Nephron progenitor cell (in vitro differentiated cells): Measurements from ENCODE around the gene TMEM131L.
"Not testable (repeated sequence)": the region's sequence is repeated elsewhere in the genome, so short reads cannot be mapped to it uniquely, and the experiment has no call there.

ENCODE experiments used
- DNase-seq: peaks from one replicate; pipeline ENCODE4 v3.0.0; 2021
- H3K27ac Mint-ChIP-seq: 2 replicates; pipeline ENCODE4 v1.8.0; 2021; ENCODE audit warnings: mild to moderate bottlenecking, moderate library complexity, mixed read lengths
- H3K27me3 Mint-ChIP-seq: 2 replicates; pipeline ENCODE4 v1.8.0; 2021; ENCODE audit warnings: mild to moderate bottlenecking, low read depth, mixed read lengths; ENCODE audit not compliant: poor library complexity
- H3K36me3 Mint-ChIP-seq: 2 replicates; pipeline ENCODE4 v1.8.0; 2021; ENCODE audit warnings: low read depth, mixed read lengths
- H3K4me1 Mint-ChIP-seq: 2 replicates; pipeline ENCODE4 v1.8.0; 2021; ENCODE audit warnings: mixed read lengths
- H3K4me3 Mint-ChIP-seq: 2 replicates; pipeline ENCODE4 v1.8.0; 2021; ENCODE audit warnings: mild to moderate bottlenecking, moderate library complexity, mixed read lengths
- H3K9me3 Mint-ChIP-seq: 2 replicates; pipeline ENCODE4 v1.8.0; 2021; ENCODE audit warnings: mild to moderate bottlenecking, moderate library complexity, mixed read lengths
- CTCF ChIP-seq: fragments of 200-600 bp; sonication (generic); IDR thresholded peaks from 2 replicates; pipeline ENCODE4 v1.5.0; 2021; ENCODE audit warnings: antibody characterized with exemption

The TMEM131L gene

GRCh38 chr4:153440475-153440874, 25.7 kb upstream of the TMEM131L start:
- Mint-ChIP-seq H3K4me3 (no peak overlapping the region), H3K27ac (no peak overlapping the region), H3K36me3 (no peaks in the 10 kb centered on the region), H3K27me3 (no peaks in the 10 kb centered on the region), H3K9me3 (no peaks in the 10 kb centered on the region), H3K4me1 (no peaks in the 10 kb centered on the region)
- no peak for DNase-seq
- no peak for TF ChIP-seq CTCF

- H3K9me3 Mint-ChIP-seq, result no peaks in the 10 kb centered on the region
- H3K36me3 Mint-ChIP-seq, result no peaks in the 10 kb centered on the region
- H3K4me1 Mint-ChIP-seq, result peaks cover 38% of the 10 kb centered on the region
- H3K27me3 Mint-ChIP-seq, result peaks cover 4% of the 10 kb centered on the region
- H3K4me3 Mint-ChIP-seq, result peak overlapping the region; percentile 43
- peak overlapping the region; percentile 90 for H3K27ac Mint-ChIP-seq
- no peak for TF ChIP-seq CTCF
- DNase-seq, result no peak
Observed at GRCh38 chr4:153447175-153447905, 18.8 kb upstream of the TMEM131L start.

GRCh38 chr4:153448003-153448731, 18.0 kb upstream of the TMEM131L start:
- Mint-ChIP-seq H3K27me3 (peaks cover 9% of the 10 kb centered on the region), H3K27ac (peak overlapping the region; percentile 90)

GRCh38 chr4:153449338-153449737, 16.8 kb upstream of the TMEM131L start:
- peak overlapping the region; percentile 66 for H3K27ac Mint-ChIP-seq
- peaks cover 11% of the 10 kb centered on the region for H3K27me3 Mint-ChIP-seq
- H3K4me3 Mint-ChIP-seq, result no peak overlapping the region
- DNase-seq, result no peak
- no peaks in the 10 kb centered on the region for H3K36me3 Mint-ChIP-seq
- H3K9me3 Mint-ChIP-seq, result no peaks in the 10 kb centered on the region
- H3K4me1 Mint-ChIP-seq, result peaks cover 44% of the 10 kb centered on the region
- no peak for TF ChIP-seq CTCF

More at GRCh38 chr4:153448003-153448731, 18.0 kb upstream of the TMEM131L start:
- Mint-ChIP-seq H3K9me3 (no peaks in the 10 kb centered on the region), H3K4me1 (peaks cover 44% of the 10 kb centered on the region), H3K36me3 (no peaks in the 10 kb centered on the region), H3K4me3 (no peak overlapping the region)
- DNase-seq, result peak; percentile 9
- no peak for TF ChIP-seq CTCF

- no peak for DNase-seq
- Mint-ChIP-seq H3K27me3 (peaks cover 11% of the 10 kb centered on the region), H3K9me3 (no peaks in the 10 kb centered on the region), H3K4me1 (peaks cover 44% of the 10 kb centered on the region), H3K4me3 (no peak overlapping the region), H3K27ac (no peak overlapping the region), H3K36me3 (no peaks in the 10 kb centered on the region)
- TF ChIP-seq CTCF, result no peak
Observed at GRCh38 chr4:153450544-153450917, 15.6 kb upstream of the TMEM131L start.

GRCh38 chr4:153451145-153451544, 15.0 kb upstream of the TMEM131L start:
- H3K27ac Mint-ChIP-seq, DNase-seq, H3K4me3 Mint-ChIP-seq, H3K9me3 Mint-ChIP-seq, H3K36me3 Mint-ChIP-seq: not testable (repeated sequence)
- Mint-ChIP-seq H3K27me3 (peaks cover 13% of the 10 kb centered on the region), H3K4me1 (peaks cover 44% of the 10 kb centered on the region)
